ENCODE measurements around the gene TUBB. TPM values are rescaled to one million over a fixed set of nuclear protein-coding genes. Genes with fewer than 3 reads are reported as not detected.
"Not testable (repeated sequence)": the region's sequence is repeated elsewhere in the genome, so short reads cannot be mapped to it uniquely, and the experiment has no call there.

TUBB gene
- total RNA-seq, 1 donor from 2014 or later = 136 TPM

DNA sequence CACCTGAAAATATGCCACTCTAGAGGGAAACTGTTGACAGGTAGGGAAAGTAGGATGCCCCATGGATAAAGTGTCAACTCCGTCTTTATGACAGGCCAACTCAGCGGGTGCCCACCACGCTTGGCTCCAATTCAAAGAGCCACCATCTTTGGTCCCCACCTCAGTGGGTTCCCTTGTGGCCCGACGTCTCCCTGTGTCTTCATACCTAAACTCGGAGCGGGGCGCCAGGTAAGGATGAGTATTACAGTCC, 3.3 kb upstream of the TUBB start:
- TF ChIP-seq, protein P1, sequence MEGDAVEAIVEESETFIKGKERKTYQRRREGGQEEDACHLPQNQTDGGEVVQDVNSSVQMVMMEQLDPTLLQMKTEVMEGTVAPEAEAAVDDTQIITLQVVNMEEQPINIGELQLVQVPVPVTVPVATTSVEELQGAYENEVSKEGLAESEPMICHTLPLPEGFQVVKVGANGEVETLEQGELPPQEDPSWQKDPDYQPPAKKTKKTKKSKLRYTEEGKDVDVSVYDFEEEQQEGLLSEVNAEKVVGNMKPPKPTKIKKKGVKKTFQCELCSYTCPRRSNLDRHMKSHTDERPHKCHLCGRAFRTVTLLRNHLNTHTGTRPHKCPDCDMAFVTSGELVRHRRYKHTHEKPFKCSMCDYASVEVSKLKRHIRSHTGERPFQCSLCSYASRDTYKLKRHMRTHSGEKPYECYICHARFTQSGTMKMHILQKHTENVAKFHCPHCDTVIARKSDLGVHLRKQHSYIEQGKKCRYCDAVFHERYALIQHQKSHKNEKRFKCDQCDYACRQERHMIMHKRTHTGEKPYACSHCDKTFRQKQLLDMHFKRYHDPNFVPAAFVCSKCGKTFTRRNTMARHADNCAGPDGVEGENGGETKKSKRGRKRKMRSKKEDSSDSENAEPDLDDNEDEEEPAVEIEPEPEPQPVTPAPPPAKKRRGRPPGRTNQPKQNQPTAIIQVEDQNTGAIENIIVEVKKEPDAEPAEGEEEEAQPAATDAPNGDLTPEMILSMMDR (IDR thresholded peaks at IDR 0.05; ENCODE audit: insufficient read depth, low read length, severe bottlenecking) = no peak
- DNase-seq (ENCODE audit: low read depth) (no peak), FAIRE-seq (no peak)
- peak overlapping the region; percentile 52 for H3K4me3 ChIP-seq (ENCODE audit: low read depth, low read length)
- H3K36me3 ChIP-seq (ENCODE audit: control insufficient read depth, insufficient read depth, low read length) = peaks cover 2% of the 10 kb centered on the region
- no peaks in the 10 kb centered on the region for H3K27me3 ChIP-seq (ENCODE audit: control insufficient read depth, insufficient read depth, low read length)

DNA sequence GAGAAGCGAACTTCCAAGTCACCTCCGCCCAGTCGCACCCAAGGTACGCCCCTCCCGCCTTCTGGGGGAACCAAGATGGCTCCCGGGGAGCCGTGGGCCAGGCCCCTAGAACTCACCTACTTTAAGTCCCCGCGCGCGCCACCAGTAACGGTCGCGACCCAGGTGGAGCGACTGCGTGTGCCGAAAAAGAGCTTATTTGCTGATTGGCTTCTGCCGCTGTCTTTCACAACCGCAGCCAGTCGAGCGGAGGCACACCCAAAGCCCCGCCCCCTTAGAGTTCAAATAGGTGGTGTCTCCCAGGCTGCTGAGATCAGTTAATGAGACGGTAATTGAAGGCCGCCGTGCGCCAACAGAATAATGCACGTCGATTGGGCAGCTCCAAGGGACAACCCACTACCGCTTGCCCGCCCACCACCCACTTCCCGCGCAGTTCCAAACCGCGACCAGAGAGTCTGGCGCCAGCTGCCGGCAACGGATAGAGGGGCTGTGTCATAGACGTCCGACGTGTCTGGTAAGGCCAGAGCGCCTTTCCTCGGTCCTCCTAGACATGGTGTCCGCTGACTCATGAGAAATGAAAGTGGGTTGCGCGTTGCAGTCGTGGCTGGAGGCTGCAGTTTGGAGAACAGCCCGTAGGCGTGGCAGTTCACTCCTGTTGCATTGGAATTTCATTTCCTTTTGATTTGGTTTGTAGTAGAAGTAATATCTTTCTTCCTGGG, 2.9 kb upstream of the TUBB start, which contains the start of gene MDC1:
Gene MDC1, minus strand, starts transcription at position 153 of the 716 bp plus-strand sequence. CDS start 2,106 bp downstream, outside the sequence.
- Histone ChIP-seq H3K36me3 (ENCODE audit: control insufficient read depth, insufficient read depth, low read length) (peaks cover 2% of the 10 kb centered on the region), H3K4me3 (ENCODE audit: low read depth, low read length) (peak within 1 kb of the TSS; percentile 52), H3K27me3 (ENCODE audit: control insufficient read depth, insufficient read depth, low read length) (no peaks in the 10 kb centered on the region)
- FAIRE-seq = peak; percentile 73
- peak; percentile 99 for DNase-seq (ENCODE audit: low read depth)
- TF ChIP-seq, protein P1 (IDR thresholded peaks at IDR 0.05; ENCODE audit: insufficient read depth, low read length, severe bottlenecking) = peak; percentile 43

DNA sequence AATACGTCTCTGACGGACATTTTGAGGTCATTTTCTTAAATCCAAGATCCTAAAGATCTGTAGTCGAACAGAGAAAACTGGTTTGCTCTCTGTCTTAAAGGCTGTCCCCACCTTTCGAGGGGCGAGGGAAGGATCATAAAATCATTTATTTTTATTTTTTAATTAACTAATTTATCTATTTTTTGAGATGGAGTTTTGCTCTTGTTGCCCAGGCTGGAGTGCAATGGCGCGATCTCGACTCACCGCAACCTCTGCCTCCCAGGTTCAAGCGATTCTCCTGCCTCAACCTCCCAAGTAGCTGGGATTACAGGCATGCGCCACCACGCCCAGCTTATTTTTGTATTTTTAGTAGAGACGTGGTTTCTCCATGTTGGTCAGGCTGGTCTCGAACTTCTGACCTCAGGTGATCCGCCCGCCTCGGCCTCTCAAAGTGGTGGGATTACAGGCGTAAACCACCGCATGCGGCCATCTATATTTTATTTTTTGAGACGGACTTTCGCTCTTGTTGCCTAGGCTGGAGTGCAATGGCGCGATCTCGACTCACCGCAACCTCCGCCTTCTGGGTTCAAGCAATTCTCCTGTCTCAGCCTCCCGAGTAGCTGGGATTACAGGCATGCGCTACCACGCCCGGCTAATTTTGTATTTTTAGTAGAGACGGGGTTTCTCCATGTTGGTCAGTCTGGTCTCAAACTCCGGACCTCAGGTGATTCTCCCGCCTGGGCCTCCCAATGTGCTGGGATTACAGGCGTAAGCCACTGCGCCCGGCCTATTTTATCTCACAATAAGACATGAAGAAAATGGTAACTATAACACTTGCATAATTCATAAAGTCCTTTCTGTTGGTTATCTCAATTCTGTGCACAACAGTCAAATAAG, 2.1 kb upstream of the TUBB start:
- not testable (repeated sequence) for H3K27me3 ChIP-seq (ENCODE audit: control insufficient read depth, insufficient read depth, low read length); H3K36me3 ChIP-seq (ENCODE audit: control insufficient read depth, insufficient read depth, low read length); FAIRE-seq; DNase-seq (ENCODE audit: low read depth)
- peak overlapping the region; percentile 22 for H3K4me3 ChIP-seq (ENCODE audit: low read depth, low read length)

DNA sequence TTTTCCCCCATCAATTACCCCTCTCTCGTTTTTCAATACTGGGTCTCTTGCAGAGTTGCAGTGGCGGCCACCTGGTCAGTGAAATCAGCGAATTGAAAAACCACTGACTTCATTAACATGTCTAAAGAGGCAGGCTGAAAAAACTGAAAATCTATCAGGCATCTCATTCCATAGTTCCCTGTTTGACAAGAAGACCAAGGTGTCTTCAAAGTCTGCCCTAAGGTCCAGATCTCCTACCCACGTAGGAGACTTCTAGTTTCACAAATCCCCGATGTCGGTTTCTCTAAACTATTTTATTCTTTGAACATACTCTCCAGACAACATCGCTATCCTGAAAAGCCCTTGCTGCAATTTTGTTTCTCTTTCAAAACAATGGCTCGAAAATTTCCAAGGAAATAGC, 796 bp upstream of the TUBB start:
- no peaks in the 10 kb centered on the region for H3K27me3 ChIP-seq (ENCODE audit: control insufficient read depth, insufficient read depth, low read length)
- TF ChIP-seq, protein P1 (IDR thresholded peaks at IDR 0.05; ENCODE audit: insufficient read depth, low read length, severe bottlenecking) = no peak
- DNase-seq (ENCODE audit: low read depth) (no peak), FAIRE-seq (no peak)
- peaks cover 14% of the 10 kb centered on the region for H3K36me3 ChIP-seq (ENCODE audit: control insufficient read depth, insufficient read depth, low read length)
- H3K4me3 ChIP-seq (ENCODE audit: low read depth, low read length) = peak overlapping the region; percentile 82

DNA sequence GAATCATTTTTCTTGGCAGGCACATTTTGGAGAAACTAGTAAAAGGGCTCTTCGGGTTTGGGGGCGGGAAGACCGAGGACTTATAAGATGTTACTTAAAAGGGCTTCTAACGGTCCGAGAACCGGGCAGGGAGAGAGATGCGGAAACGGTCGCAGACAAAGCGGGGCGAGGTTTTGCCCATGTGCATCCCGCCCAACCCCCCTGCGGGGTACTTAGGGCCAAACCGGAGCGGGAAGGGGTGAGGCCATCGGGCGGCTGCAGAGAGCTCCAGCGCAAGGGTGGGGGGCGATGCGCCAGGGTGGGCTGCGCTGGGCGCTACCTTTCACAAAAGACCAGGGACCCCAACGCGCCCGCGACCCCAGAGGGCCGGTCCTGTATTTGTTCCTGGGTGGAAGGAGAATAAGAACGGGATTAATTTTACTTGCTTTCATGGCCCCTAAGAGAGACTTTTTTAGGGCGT, 616 bp downstream of the TUBB start:
- DNase-seq (ENCODE audit: low read depth) = no peak

More for the DNA sequence above, 616 bp downstream of the TUBB start:
- Histone ChIP-seq H3K4me3 (ENCODE audit: low read depth, low read length) (peak overlapping the region; percentile 82), H3K36me3 (ENCODE audit: control insufficient read depth, insufficient read depth, low read length) (peaks cover 17% of the 10 kb centered on the region), H3K27me3 (ENCODE audit: control insufficient read depth, insufficient read depth, low read length) (no peaks in the 10 kb centered on the region)
- TF ChIP-seq, protein P1 (IDR thresholded peaks at IDR 0.05; ENCODE audit: insufficient read depth, low read length, severe bottlenecking) = no peak
- no peak for FAIRE-seq
